ENCODE data around the gene UBE4B.

UBE4B gene

DNA sequence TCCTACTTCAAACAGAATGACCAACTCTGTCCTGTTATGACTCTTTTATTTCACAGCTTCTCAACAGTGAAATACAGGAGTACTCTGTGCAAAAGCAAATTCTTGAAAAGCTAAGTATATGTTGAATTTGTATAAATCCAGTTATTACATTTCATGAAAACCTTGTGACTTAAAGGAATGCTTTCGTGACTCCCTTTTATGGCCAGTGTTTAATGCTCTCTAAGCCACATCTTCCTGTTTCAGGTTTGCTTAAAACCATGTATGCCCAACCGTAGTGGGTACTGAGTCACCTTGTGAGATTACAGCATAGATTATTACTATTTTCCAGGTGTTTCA is 137.4 kb downstream of the UBE4B start:
- Histone ChIP-seq H3K4me3 (ENCODE audit: low read depth in 1 of 2, low read length in 2 of 2) (no peak overlapping the region), H3K4me1 (ENCODE audit: insufficient read depth, low read length) (no peaks in the 10 kb centered on the region), H3K9ac (ENCODE audit: low read depth, low read length) (no peak overlapping the region), H3K36me3 (ENCODE audit: insufficient read depth, low read length) (peaks cover 52% of the 10 kb centered on the region), H3K79me2 (ENCODE audit: insufficient read depth, low read length) (no peaks in the 10 kb centered on the region), H3K27me3 (ENCODE audit: insufficient read depth, low read length, poor library complexity) (no peaks in the 10 kb centered on the region), H2AFZ (ENCODE audit: low read depth, low read length) (no peak overlapping the region), H3K9me3 (ENCODE audit: insufficient read depth, low read length, severe bottlenecking) (no peaks in the 10 kb centered on the region), H4K20me1 (ENCODE audit: insufficient read depth, low read length) (no peaks in the 10 kb centered on the region), H3K4me2 (ENCODE audit: insufficient read depth, low read length) (no peak overlapping the region), H3K27ac (ENCODE audit: low read length) (no peak overlapping the region)
- DNase-seq (no peak), ATAC-seq (ENCODE audit: insufficient read depth, low read depth) (no peak)
- TF ChIP-seq EZH2 (IDR thresholded peaks at IDR 0.05; ENCODE audit: borderline replicate concordance, low read depth, low read length, severe bottlenecking), result no peak
- TF ChIP-seq, protein P1, sequence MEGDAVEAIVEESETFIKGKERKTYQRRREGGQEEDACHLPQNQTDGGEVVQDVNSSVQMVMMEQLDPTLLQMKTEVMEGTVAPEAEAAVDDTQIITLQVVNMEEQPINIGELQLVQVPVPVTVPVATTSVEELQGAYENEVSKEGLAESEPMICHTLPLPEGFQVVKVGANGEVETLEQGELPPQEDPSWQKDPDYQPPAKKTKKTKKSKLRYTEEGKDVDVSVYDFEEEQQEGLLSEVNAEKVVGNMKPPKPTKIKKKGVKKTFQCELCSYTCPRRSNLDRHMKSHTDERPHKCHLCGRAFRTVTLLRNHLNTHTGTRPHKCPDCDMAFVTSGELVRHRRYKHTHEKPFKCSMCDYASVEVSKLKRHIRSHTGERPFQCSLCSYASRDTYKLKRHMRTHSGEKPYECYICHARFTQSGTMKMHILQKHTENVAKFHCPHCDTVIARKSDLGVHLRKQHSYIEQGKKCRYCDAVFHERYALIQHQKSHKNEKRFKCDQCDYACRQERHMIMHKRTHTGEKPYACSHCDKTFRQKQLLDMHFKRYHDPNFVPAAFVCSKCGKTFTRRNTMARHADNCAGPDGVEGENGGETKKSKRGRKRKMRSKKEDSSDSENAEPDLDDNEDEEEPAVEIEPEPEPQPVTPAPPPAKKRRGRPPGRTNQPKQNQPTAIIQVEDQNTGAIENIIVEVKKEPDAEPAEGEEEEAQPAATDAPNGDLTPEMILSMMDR (IDR thresholded peaks at IDR 0.05; ENCODE audit: borderline replicate concordance, extremely low read depth, low read length, poor library complexity, severe bottlenecking), result no peak

DNA sequence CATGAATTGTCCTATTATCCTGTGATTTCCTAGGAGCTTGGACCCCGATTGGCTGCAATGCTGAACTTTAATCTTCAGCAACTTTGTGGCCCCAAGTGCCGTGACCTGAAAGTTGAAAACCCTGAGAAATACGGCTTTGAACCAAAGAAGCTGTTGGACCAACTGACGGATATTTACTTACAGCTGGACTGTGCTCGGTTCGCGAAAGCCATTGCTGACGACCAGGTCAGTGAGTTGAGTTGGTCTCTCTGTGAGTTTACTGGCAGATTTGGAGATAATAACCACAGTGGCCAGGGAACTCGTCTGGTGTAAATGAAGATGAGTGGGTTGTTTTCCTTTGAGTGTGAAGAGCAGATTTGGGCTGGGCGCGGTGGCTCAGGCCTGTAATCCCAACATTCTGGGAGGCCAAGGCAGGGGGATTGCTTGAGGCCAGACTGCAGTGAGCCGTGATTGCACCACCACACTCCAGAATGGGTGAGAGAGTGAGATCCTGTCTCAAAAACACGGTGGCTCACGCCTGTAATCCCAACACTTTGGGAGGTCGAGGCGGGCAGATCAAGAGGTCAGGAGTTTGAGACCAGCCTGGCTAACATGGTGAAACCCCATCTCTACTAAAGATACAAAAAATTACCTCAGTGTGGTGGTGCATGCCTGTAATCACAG is 138.5 kb downstream of the UBE4B start:
- Histone ChIP-seq H3K27me3 (ENCODE audit: insufficient read depth, low read length, poor library complexity) (no peaks in the 10 kb centered on the region), H3K36me3 (ENCODE audit: insufficient read depth, low read length) (peaks cover 42% of the 10 kb centered on the region), H2AFZ (ENCODE audit: low read depth, low read length) (no peak overlapping the region), H3K4me1 (ENCODE audit: insufficient read depth, low read length) (no peaks in the 10 kb centered on the region), H3K79me2 (ENCODE audit: insufficient read depth, low read length) (no peaks in the 10 kb centered on the region), H3K9ac (ENCODE audit: low read depth, low read length) (no peak overlapping the region), H3K4me3 (ENCODE audit: low read depth in 1 of 2, low read length in 2 of 2) (no peak overlapping the region), H4K20me1 (ENCODE audit: insufficient read depth, low read length) (no peaks in the 10 kb centered on the region), H3K9me3 (ENCODE audit: insufficient read depth, low read length, severe bottlenecking) (no peaks in the 10 kb centered on the region), H3K27ac (ENCODE audit: low read length) (no peak overlapping the region), H3K4me2 (ENCODE audit: insufficient read depth, low read length) (no peak overlapping the region)
- DNase-seq (no peak), ATAC-seq (ENCODE audit: insufficient read depth, low read depth) (no peak)
- TF ChIP-seq, protein P1 (IDR thresholded peaks at IDR 0.05; ENCODE audit: borderline replicate concordance, extremely low read depth, low read length, poor library complexity, severe bottlenecking), result no peak
- no peak for TF ChIP-seq EZH2 (IDR thresholded peaks at IDR 0.05; ENCODE audit: borderline replicate concordance, low read depth, low read length, severe bottlenecking)

DNA sequence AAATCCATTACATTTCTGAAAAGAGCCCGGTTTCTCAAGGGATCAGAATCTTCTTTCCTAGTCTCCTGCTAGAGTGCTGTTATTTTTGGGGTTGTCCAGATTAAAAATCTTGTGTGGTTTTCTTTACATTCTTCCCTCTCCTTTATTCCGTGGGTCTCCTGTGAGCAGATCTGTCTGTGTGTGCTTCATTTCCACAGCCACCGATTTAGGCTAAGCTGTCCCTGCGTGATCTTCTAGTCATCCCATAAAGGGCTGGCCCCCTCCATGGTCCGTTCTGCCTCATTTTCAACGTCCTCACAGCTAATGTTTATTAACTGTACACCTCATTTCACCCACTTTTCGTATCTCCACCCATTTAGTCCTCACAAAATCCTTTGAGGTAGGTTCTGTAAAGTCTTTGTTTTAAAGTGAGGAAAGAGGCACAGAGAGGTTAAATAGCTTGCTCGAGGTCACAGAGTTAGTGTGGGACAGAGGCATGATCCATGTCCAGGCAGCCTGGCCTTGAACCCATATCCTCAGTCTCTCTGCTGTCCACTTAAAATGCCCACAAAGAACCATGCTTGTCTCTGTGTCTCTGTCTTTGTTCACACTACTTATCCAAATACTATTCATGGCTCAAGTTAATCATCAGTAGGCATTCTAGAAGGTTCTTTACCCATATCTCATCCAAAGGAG is 139.4 kb downstream of the UBE4B start:
- ATAC-seq (ENCODE audit: insufficient read depth, low read depth), result no peak
- no peaks in the 10 kb centered on the region for H3K79me2 ChIP-seq (ENCODE audit: insufficient read depth, low read length)
- H2AFZ ChIP-seq (ENCODE audit: low read depth, low read length), result no peak overlapping the region
- H3K9ac ChIP-seq (ENCODE audit: low read depth, low read length), result no peak overlapping the region
- DNase-seq, result no peak
- peaks cover 40% of the 10 kb centered on the region for H3K36me3 ChIP-seq (ENCODE audit: insufficient read depth, low read length)
- no peaks in the 10 kb centered on the region for H3K9me3 ChIP-seq (ENCODE audit: insufficient read depth, low read length, severe bottlenecking)
- H3K4me1 ChIP-seq (ENCODE audit: insufficient read depth, low read length), result no peaks in the 10 kb centered on the region
- no peak overlapping the region for H3K4me2 ChIP-seq (ENCODE audit: insufficient read depth, low read length)
- TF ChIP-seq, protein P1 (IDR thresholded peaks at IDR 0.05; ENCODE audit: borderline replicate concordance, extremely low read depth, low read length, poor library complexity, severe bottlenecking), result no peak
- TF ChIP-seq EZH2 (IDR thresholded peaks at IDR 0.05; ENCODE audit: borderline replicate concordance, low read depth, low read length, severe bottlenecking), result no peak
- H3K27me3 ChIP-seq (ENCODE audit: insufficient read depth, low read length, poor library complexity), result no peaks in the 10 kb centered on the region
- H3K4me3 ChIP-seq (ENCODE audit: low read depth in 1 of 2, low read length in 2 of 2), result no peak overlapping the region
- no peaks in the 10 kb centered on the region for H4K20me1 ChIP-seq (ENCODE audit: insufficient read depth, low read length)
- no peak overlapping the region for H3K27ac ChIP-seq (ENCODE audit: low read length)

Measured in DND-41 (cell line).